ENCODE results near the gene TCERG1. TPM values are rescaled to one million over a fixed set of nuclear protein-coding genes. Genes with fewer than 3 reads are reported as not detected.

Gene TCERG1
- total RNA-seq, 1 donor from 2014 or later: 156 TPM

GRCh38 chr5:146426853-146427618, 20.1 kb upstream of the TCERG1 start:
- no peak overlapping the region for H3K4me3 Mint-ChIP-seq
- peak; percentile 61 for TF ChIP-seq CTCF (IDR thresholded peaks at IDR 0.05; ENCODE audit: unreplicated experiment)
- H3K36me3 Mint-ChIP-seq: no peaks in the 10 kb centered on the region
- H3K27me3 Mint-ChIP-seq (ENCODE audit: low read depth): peaks cover 51% of the 10 kb centered on the region
- H3K4me1 Mint-ChIP-seq: peaks cover 4% of the 10 kb centered on the region
- H3K9me3 Mint-ChIP-seq: no peaks in the 10 kb centered on the region
- no peak for DNase-seq (ENCODE audit: low spot score in 2 of 2, unreplicated experiment in 2 of 2)
- H3K27ac Mint-ChIP-seq: no peak overlapping the region

GRCh38 chr5:146427619-146427997, 19.5 kb upstream of the TCERG1 start:
- H3K9me3 Mint-ChIP-seq: no peaks in the 10 kb centered on the region
- no peak overlapping the region for H3K27ac Mint-ChIP-seq
- no peak for TF ChIP-seq CTCF (IDR thresholded peaks at IDR 0.05; ENCODE audit: unreplicated experiment)
- no peak overlapping the region for H3K4me3 Mint-ChIP-seq
- peaks cover 54% of the 10 kb centered on the region for H3K27me3 Mint-ChIP-seq (ENCODE audit: low read depth)
- DNase-seq (ENCODE audit: low spot score in 2 of 2, unreplicated experiment in 2 of 2): no peak
- H3K4me1 Mint-ChIP-seq: peaks cover 4% of the 10 kb centered on the region
- no peaks in the 10 kb centered on the region for H3K36me3 Mint-ChIP-seq

- no peak overlapping the region for H3K27ac Mint-ChIP-seq
- no peaks in the 10 kb centered on the region for H3K9me3 Mint-ChIP-seq
- H3K4me1 Mint-ChIP-seq: peaks cover 4% of the 10 kb centered on the region
- peaks cover 52% of the 10 kb centered on the region for H3K27me3 Mint-ChIP-seq (ENCODE audit: low read depth)
- TF ChIP-seq CTCF (IDR thresholded peaks at IDR 0.05; ENCODE audit: unreplicated experiment): no peak
- no peak for DNase-seq (ENCODE audit: low spot score in 2 of 2, unreplicated experiment in 2 of 2)
- H3K36me3 Mint-ChIP-seq: no peaks in the 10 kb centered on the region
- no peak overlapping the region for H3K4me3 Mint-ChIP-seq
Measured at GRCh38 chr5:146428658-146429057, 18.5 kb upstream of the TCERG1 start.

GRCh38 chr5:146440353-146440752, 6.8 kb upstream of the TCERG1 start:
- TF ChIP-seq CTCF (IDR thresholded peaks at IDR 0.05; ENCODE audit: unreplicated experiment): no peak
- peaks cover 44% of the 10 kb centered on the region for H3K27me3 Mint-ChIP-seq (ENCODE audit: low read depth)
- H3K4me1 Mint-ChIP-seq: no peaks in the 10 kb centered on the region
- no peak overlapping the region for H3K27ac Mint-ChIP-seq
- H3K4me3 Mint-ChIP-seq: no peak overlapping the region
- H3K9me3 Mint-ChIP-seq: no peaks in the 10 kb centered on the region
- no peak for DNase-seq (ENCODE audit: low spot score in 2 of 2, unreplicated experiment in 2 of 2)
- H3K36me3 Mint-ChIP-seq: no peaks in the 10 kb centered on the region

- Mint-ChIP-seq H3K36me3 (no peaks in the 10 kb centered on the region), H3K27me3 (ENCODE audit: low read depth) (peaks cover 38% of the 10 kb centered on the region), H3K4me3 (no peak overlapping the region), H3K9me3 (no peaks in the 10 kb centered on the region), H3K27ac (no peak overlapping the region), H3K4me1 (no peaks in the 10 kb centered on the region)
- no peak for DNase-seq (ENCODE audit: low spot score in 2 of 2, unreplicated experiment in 2 of 2)
- no peak for TF ChIP-seq CTCF (IDR thresholded peaks at IDR 0.05; ENCODE audit: unreplicated experiment)
Measured at GRCh38 chr5:146440870-146441495, 6.2 kb upstream of the TCERG1 start.

All from mesothelial cell of epicardium (in vitro differentiated cells).